OCI-LY1 (cell line): Measurements from ENCODE around the gene HACD2.
A peak's percentile ranks its signal among the peaks of the same experiment; 100 is the strongest.

Source experiments
- H2AFZ ChIP-seq: fragments of 200-600 bp; sonication (generic), shearing (Covaris generic); 2 replicates; pipeline ENCODE4 v1.6.0; 2014; ENCODE audit warnings: antibody characterized with exemption, mild to moderate bottlenecking, low read length
- H3F3A ChIP-seq: fragments of 200-600 bp; sonication (generic), shearing (Covaris generic); 2 replicates; pipeline ENCODE4 v1.6.0; 2014; ENCODE audit warnings: mild to moderate bottlenecking, antibody characterized with exemption, low read length, moderate library complexity; ENCODE audit not compliant: insufficient read depth
- H3K27ac ChIP-seq: fragments of 200-600 bp; sonication (generic); 2 replicates; pipeline ENCODE4 v1.5.1; 2014; ENCODE audit warnings: low read length, mixed run types, mild to moderate bottlenecking, low read depth; ENCODE audit not compliant: poor library complexity, severe bottlenecking
- H3K27me3 ChIP-seq: fragments of 200-600 bp; sonication (generic); 2 replicates; pipeline ENCODE4 v1.6.0; 2014; ENCODE audit warnings: antibody characterized with exemption, mild to moderate bottlenecking, low read length, moderate library complexity; ENCODE audit not compliant: insufficient read depth
- H3K36me3 ChIP-seq: fragments of 200-600 bp; sonication (generic); 2 replicates; pipeline ENCODE4 v1.6.1; 2014; ENCODE audit warnings: mild to moderate bottlenecking, antibody characterized with exemption, low read length, moderate library complexity, mixed read lengths; ENCODE audit not compliant: insufficient read depth
- H3K4me1 ChIP-seq: fragments of 200-600 bp; sonication (generic); 2 replicates; pipeline ENCODE4 v1.5.1; 2014; ENCODE audit warnings: mild to moderate bottlenecking, low read length, moderate library complexity; ENCODE audit not compliant: insufficient read depth, severe bottlenecking
- H3K4me2 ChIP-seq: fragments of 200-600 bp; sonication (generic), shearing (Covaris generic); 2 replicates; pipeline ENCODE4 v1.6.1; 2014; ENCODE audit warnings: low read length
- H3K4me3 ChIP-seq: fragments of 200-600 bp; sonication (generic); 2 replicates; pipeline ENCODE4 v1.5.1; 2014; ENCODE audit warnings: low read length, low read depth, mild to moderate bottlenecking, mixed read lengths; ENCODE audit not compliant: poor library complexity, severe bottlenecking
- H3K79me2 ChIP-seq: fragments of 200-600 bp; shearing (Covaris generic); 2 replicates; pipeline ENCODE4 v1.6.1; 2016; ENCODE audit warnings: mixed run types, low read length, mixed read lengths; ENCODE audit not compliant: insufficient read depth
- H3K9ac ChIP-seq: fragments of 200-600 bp; sonication (generic), shearing (Covaris generic); 2 replicates; pipeline ENCODE4 v1.6.1; 2014; ENCODE audit warnings: mild to moderate bottlenecking, low read length, mixed read lengths
- H3K9me2 ChIP-seq: fragments of 200-600 bp; sonication (generic), shearing (Covaris generic); 2 replicates; pipeline ENCODE4 v1.6.1; 2014; ENCODE audit warnings: low read depth, mild to moderate bottlenecking, low read length, mixed read lengths
- H3K9me3 ChIP-seq: fragments of 200-600 bp; shearing (Covaris generic); 2 replicates; pipeline ENCODE4 v1.6.1; 2014; ENCODE audit warnings: low read length, mixed read lengths
- H4K20me1 ChIP-seq: fragments of 200-600 bp; sonication (generic), shearing (Covaris generic); 2 replicates; pipeline ENCODE4 v1.6.0; 2016; ENCODE audit warnings: mild to moderate bottlenecking, low read length; ENCODE audit not compliant: insufficient read depth
- EZH2 ChIP-seq: fragments of 200-600 bp; sonication (generic), shearing (Covaris generic); IDR thresholded peaks from 2 replicates; pipeline ENCODE4 v1.8.0; 2017; ENCODE audit warnings: borderline replicate concordance, mixed run types, mild to moderate bottlenecking, antibody characterized with exemption, low read length, moderate library complexity, mixed read lengths
- TF ChIP-seq, protein P1 (sequence below): fragments of 200-600 bp; sonication (generic), shearing (Covaris generic); IDR thresholded peaks from 2 replicates; pipeline ENCODE4 v1.5.1; 2017; ENCODE audit warnings: mild to moderate bottlenecking, antibody characterized with exemption, low read length, moderate library complexity, mixed read lengths

Gene HACD2

DNA sequence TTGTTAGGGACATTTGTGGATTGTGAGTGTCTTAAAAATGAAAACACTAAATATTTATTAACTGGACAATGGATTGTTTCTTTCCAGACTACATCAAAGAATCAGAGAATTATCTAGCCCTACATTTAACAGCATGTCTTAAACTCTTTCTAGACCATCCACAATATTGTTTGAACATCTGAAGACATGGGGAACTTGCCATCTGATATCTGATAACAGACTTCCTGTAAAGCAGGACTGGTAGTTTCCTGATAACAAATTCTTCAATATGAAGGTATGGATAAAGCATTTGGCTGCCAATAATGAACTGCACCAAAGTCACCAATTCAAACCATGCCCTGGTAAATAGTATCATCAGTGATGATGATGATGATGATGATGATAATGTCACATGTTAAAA lies 26.2 kb upstream of the HACD2 start:
- no peak for TF ChIP-seq EZH2
- TF ChIP-seq, protein P1, sequence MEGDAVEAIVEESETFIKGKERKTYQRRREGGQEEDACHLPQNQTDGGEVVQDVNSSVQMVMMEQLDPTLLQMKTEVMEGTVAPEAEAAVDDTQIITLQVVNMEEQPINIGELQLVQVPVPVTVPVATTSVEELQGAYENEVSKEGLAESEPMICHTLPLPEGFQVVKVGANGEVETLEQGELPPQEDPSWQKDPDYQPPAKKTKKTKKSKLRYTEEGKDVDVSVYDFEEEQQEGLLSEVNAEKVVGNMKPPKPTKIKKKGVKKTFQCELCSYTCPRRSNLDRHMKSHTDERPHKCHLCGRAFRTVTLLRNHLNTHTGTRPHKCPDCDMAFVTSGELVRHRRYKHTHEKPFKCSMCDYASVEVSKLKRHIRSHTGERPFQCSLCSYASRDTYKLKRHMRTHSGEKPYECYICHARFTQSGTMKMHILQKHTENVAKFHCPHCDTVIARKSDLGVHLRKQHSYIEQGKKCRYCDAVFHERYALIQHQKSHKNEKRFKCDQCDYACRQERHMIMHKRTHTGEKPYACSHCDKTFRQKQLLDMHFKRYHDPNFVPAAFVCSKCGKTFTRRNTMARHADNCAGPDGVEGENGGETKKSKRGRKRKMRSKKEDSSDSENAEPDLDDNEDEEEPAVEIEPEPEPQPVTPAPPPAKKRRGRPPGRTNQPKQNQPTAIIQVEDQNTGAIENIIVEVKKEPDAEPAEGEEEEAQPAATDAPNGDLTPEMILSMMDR: no peak
- H3K79me2 ChIP-seq: no peaks in the 10 kb centered on the region
- H3K9me3 ChIP-seq: no peaks in the 10 kb centered on the region
- H2AFZ ChIP-seq: no peak overlapping the region
- H3F3A ChIP-seq: no peaks in the 10 kb centered on the region; the same call in 1 of the 2 replicates
- H3K4me1 ChIP-seq: peaks cover 10% of the 10 kb centered on the region
- H3K36me3 ChIP-seq: peaks cover 15% of the 10 kb centered on the region
- H3K27me3 ChIP-seq: no peaks in the 10 kb centered on the region
- H3K9ac ChIP-seq: no peak overlapping the region
- H3K4me2 ChIP-seq: no peak overlapping the region
- no peak overlapping the region for H3K4me3 ChIP-seq
- no peak overlapping the region for H3K27ac ChIP-seq
- H3K9me2 ChIP-seq: no peaks in the 10 kb centered on the region
- no peaks in the 10 kb centered on the region for H4K20me1 ChIP-seq

DNA sequence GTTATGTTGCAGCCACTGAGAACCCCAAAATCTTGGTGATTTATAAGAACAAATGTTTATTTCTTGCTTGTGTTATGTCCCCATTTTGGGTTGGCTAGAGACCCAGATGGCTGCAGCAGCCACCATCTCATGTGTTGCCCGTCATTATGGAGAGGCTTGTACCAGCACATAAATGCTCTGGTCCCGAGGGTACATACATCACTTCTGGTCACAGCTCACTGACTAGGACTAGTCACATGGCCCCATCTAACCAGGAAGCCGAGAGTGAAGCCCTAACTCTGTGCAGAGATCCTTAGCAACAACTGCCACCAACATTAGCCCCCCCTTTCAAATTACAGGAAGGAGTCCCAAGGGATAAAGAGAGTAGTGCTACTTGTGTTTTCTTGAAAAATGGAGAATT lies 25.5 kb upstream of the HACD2 start:
- H3K27ac ChIP-seq: no peak overlapping the region
- H4K20me1 ChIP-seq: no peaks in the 10 kb centered on the region
- no peaks in the 10 kb centered on the region for H3K9me3 ChIP-seq
- no peaks in the 10 kb centered on the region; the same call in 1 of the 2 replicates for H3F3A ChIP-seq
- peaks cover 10% of the 10 kb centered on the region for H3K4me1 ChIP-seq
- no peaks in the 10 kb centered on the region for H3K79me2 ChIP-seq
- H3K4me2 ChIP-seq: peak overlapping the region; percentile 8; the same call in 1 of the 2 replicates
- TF ChIP-seq, protein P1: no peak
- TF ChIP-seq EZH2: no peak
- peaks cover 15% of the 10 kb centered on the region for H3K36me3 ChIP-seq
- no peak overlapping the region; the same call in 1 of the 2 replicates for H2AFZ ChIP-seq
- H3K9ac ChIP-seq: no peak overlapping the region
- no peaks in the 10 kb centered on the region for H3K9me2 ChIP-seq
- no peak overlapping the region for H3K4me3 ChIP-seq
- no peaks in the 10 kb centered on the region for H3K27me3 ChIP-seq

DNA sequence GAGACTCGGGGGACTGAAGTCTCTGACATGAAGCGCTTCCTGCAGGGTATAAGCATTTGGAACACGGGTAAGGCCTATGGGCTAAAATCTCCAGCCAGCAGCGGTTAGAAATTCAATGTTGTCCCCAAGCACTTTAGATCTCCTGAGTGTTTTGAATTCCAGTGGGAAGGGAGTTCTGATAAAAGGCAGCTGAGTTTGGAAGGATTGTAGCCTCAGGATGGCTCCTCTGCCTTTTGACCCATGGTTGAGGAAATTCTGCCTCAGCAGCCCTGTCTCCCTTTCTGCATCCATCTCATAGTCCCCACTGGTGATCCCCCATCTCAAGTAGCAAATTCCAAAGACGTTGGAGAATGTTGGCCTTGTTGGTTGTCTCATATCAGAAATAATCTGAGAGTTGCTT lies 24.2 kb upstream of the HACD2 start:
- Histone ChIP-seq H4K20me1 (no peaks in the 10 kb centered on the region), H3K9ac (no peak overlapping the region), H2AFZ (no peak overlapping the region), H3K27me3 (no peaks in the 10 kb centered on the region), H3K79me2 (no peaks in the 10 kb centered on the region), H3K27ac (no peak overlapping the region), H3K4me2 (no peak overlapping the region), H3K4me3 (no peak overlapping the region), H3K9me3 (no peaks in the 10 kb centered on the region), H3K9me2 (no peaks in the 10 kb centered on the region), H3K36me3 (peaks cover 15% of the 10 kb centered on the region), H3F3A (no peaks in the 10 kb centered on the region; the same call in 1 of the 2 replicates), H3K4me1 (peaks cover 10% of the 10 kb centered on the region)
- no peak for TF ChIP-seq EZH2
- TF ChIP-seq, protein P1: no peak
